Activated naive CD4-positive, alpha-beta T cell treated with anti-CD3 and anti-CD28 coated beads, Interleukin-2, amount 50 U/mL, for 16 hours (primary cell): Measurements from ENCODE around the gene NDRG3.
"Not testable (repeated sequence)": the region's sequence is repeated elsewhere in the genome, so short reads cannot be mapped to it uniquely, and the experiment has no call there.

ENCODE experiments used
- DNase-seq: peaks from one replicate; pipeline ENCODE4 v3.0.0-alpha.2; 2020

NDRG3 gene

GRCh38 chr20:36641506-36641843 is 104.4 kb downstream of the NDRG3 start:
- no peak for DNase-seq

GRCh38 chr20:36638876-36639400 is 107.0 kb downstream of the NDRG3 start:
- not testable (repeated sequence) for DNase-seq

GRCh38 chr20:36634342-36634741 is 111.5 kb downstream of the NDRG3 start:
- no peak for DNase-seq

GRCh38 chr20:36633285-36633772 is 112.6 kb downstream of the NDRG3 start:
- DNase-seq: no peak

- DNase-seq: no peak
Observed at GRCh38 chr20:36632487-36633284, 113.2 kb downstream of the NDRG3 start.

- no peak for DNase-seq
Observed at GRCh38 chr20:36632147-36632486, 113.8 kb downstream of the NDRG3 start.

- no peak for DNase-seq
Observed at GRCh38 chr20:36631646-36632045, 114.2 kb downstream of the NDRG3 start.

- DNase-seq: peak; percentile 31
Observed at GRCh38 chr20:36629719-36630681, 115.9 kb downstream of the NDRG3 start.

- no peak for DNase-seq
Observed at GRCh38 chr20:36628076-36628475, 117.8 kb downstream of the NDRG3 start.

GRCh38 chr20:36624944-36625324 is 121.0 kb downstream of the NDRG3 start:
- no peak for DNase-seq

GRCh38 chr20:36624068-36624943 is 121.6 kb downstream of the NDRG3 start:
- DNase-seq: no peak

GRCh38 chr20:36623444-36623843 is 122.4 kb downstream of the NDRG3 start:
- no peak for DNase-seq

- no peak for DNase-seq
Observed at GRCh38 chr20:36620917-36621316, 125.0 kb downstream of the NDRG3 start.

- no peak for DNase-seq
Observed at GRCh38 chr20:36614781-36615557, 130.9 kb downstream of the NDRG3 start.

GRCh38 chr20:36613974-36614373 is 131.9 kb downstream of the NDRG3 start:
- no peak for DNase-seq

- DNase-seq: no peak
Observed at GRCh38 chr20:36611625-36612024, 134.3 kb downstream of the NDRG3 start.

- not testable (repeated sequence) for DNase-seq
Observed at GRCh38 chr20:36608388-36608728, 137.5 kb downstream of the NDRG3 start.

- no peak for DNase-seq
Observed at GRCh38 chr20:36607586-36608387, 138.1 kb downstream of the NDRG3 start.

- no peak for DNase-seq
Observed at GRCh38 chr20:36606158-36607066, 139.5 kb downstream of the NDRG3 start.
